ENCODE data around the gene UQCC5. TPM values are rescaled to one million over a fixed set of nuclear protein-coding genes. Genes with fewer than 3 reads are reported as not detected.
A peak's percentile ranks its signal among the peaks of the same experiment; 100 is the strongest.

Gene UQCC5
- total RNA-seq, 1 donor from 2014 or later = 26.2 TPM

- Mint-ChIP-seq H3K4me1 (no peaks in the 10 kb centered on the region), H3K4me3 (no peak overlapping the region), H3K27me3 (ENCODE audit: low read depth) (no peaks in the 10 kb centered on the region), H3K36me3 (ENCODE audit: low read depth) (peaks cover 16% of the 10 kb centered on the region), H3K27ac (ENCODE audit: unreplicated experiment) (no peak overlapping the region), H3K9me3 (no peaks in the 10 kb centered on the region)
- DNase-seq (ENCODE audit: low read depth, low spot score) = no peak
- TF ChIP-seq CTCF (conservative IDR thresholded peaks at IDR 0.05) = no peak
Observed at GRCh38 chr3:52568069-52568468, 31.7 kb downstream of the UQCC5 start.

- H3K9me3 Mint-ChIP-seq = no peaks in the 10 kb centered on the region
- no peak for TF ChIP-seq CTCF (conservative IDR thresholded peaks at IDR 0.05)
- no peaks in the 10 kb centered on the region for H3K27me3 Mint-ChIP-seq (ENCODE audit: low read depth)
- H3K27ac Mint-ChIP-seq (ENCODE audit: unreplicated experiment) = peak overlapping the region; percentile 29
- no peak overlapping the region for H3K4me3 Mint-ChIP-seq
- DNase-seq (ENCODE audit: low read depth, low spot score) = no peak
- H3K36me3 Mint-ChIP-seq (ENCODE audit: low read depth) = peaks cover 19% of the 10 kb centered on the region
- peaks cover 4% of the 10 kb centered on the region for H3K4me1 Mint-ChIP-seq
Observed at GRCh38 chr3:52570076-52570475, 33.7 kb downstream of the UQCC5 start.

GRCh38 chr3:52572221-52572620 lies 35.8 kb downstream of the UQCC5 start:
- TF ChIP-seq CTCF (conservative IDR thresholded peaks at IDR 0.05) = no peak

GRCh38 chr3:52574056-52574965 lies 37.9 kb downstream of the UQCC5 start:
- peaks cover 37% of the 10 kb centered on the region for H3K36me3 Mint-ChIP-seq (ENCODE audit: low read depth)
- no peaks in the 10 kb centered on the region for H3K9me3 Mint-ChIP-seq
- H3K4me3 Mint-ChIP-seq = no peak overlapping the region
- no peak for DNase-seq (ENCODE audit: low read depth, low spot score)
- no peaks in the 10 kb centered on the region for H3K27me3 Mint-ChIP-seq (ENCODE audit: low read depth)
- no peak for TF ChIP-seq CTCF (conservative IDR thresholded peaks at IDR 0.05)
- peaks cover 4% of the 10 kb centered on the region for H3K4me1 Mint-ChIP-seq
- no peak overlapping the region for H3K27ac Mint-ChIP-seq (ENCODE audit: unreplicated experiment)

More at GRCh38 chr3:52572221-52572620, 35.8 kb downstream of the UQCC5 start:
- H3K27ac Mint-ChIP-seq (ENCODE audit: unreplicated experiment) = no peak overlapping the region
- no peak for DNase-seq (ENCODE audit: low read depth, low spot score)
- no peaks in the 10 kb centered on the region for H3K27me3 Mint-ChIP-seq (ENCODE audit: low read depth)
- H3K9me3 Mint-ChIP-seq = no peaks in the 10 kb centered on the region
- peaks cover 25% of the 10 kb centered on the region for H3K36me3 Mint-ChIP-seq (ENCODE audit: low read depth)
- H3K4me1 Mint-ChIP-seq = peaks cover 4% of the 10 kb centered on the region
- H3K4me3 Mint-ChIP-seq = no peak overlapping the region

Other genes starting within 250 kb of the UQCC5 start
- 6.1 and 9.7 TPM in 2 replicates for gene GLYCTK, start 248.8 kb upstream of the UQCC5 start, total RNA-seq
- 2.4 and 3.2 TPM in 2 replicates for gene DNAH1, start 220.3 kb upstream of the UQCC5 start, total RNA-seq
- 123 and 125 TPM in 2 replicates for gene BAP1, start 126.6 kb upstream of the UQCC5 start, total RNA-seq
- 8.5 and 9.9 TPM in 2 replicates for gene PHF7, start 125.9 kb upstream of the UQCC5 start, total RNA-seq
- gene SEMA3G, start 91.5 kb upstream of the UQCC5 start, total RNA-seq = 4.1 and 5.2 TPM in 2 replicates
- gene TNNC1, start 82.6 kb upstream of the UQCC5 start, total RNA-seq = 0.45 TPM in 1 of 2 replicates, not detected in the other
- gene NISCH, start 81.0 kb upstream of the UQCC5 start, total RNA-seq = 161 and 166 TPM in 2 replicates
- 0.11 and 0.16 TPM in 2 replicates for gene STAB1, start 41.3 kb upstream of the UQCC5 start, total RNA-seq
- gene NT5DC2, start 2.7 kb upstream of the UQCC5 start, total RNA-seq = 389 and 392 TPM in 2 replicates
- gene PBRM1, start 149.3 kb downstream of the UQCC5 start, total RNA-seq = 107 and 109 TPM in 2 replicates
- gene GNL3, start 149.4 kb downstream of the UQCC5 start, total RNA-seq = 142 TPM in 2 replicates
- 64.1 and 69.9 TPM in 2 replicates for gene GLT8D1, start 169.2 kb downstream of the UQCC5 start, total RNA-seq
- 101 and 109 TPM in 2 replicates for gene SPCS1, start 169.5 kb downstream of the UQCC5 start, total RNA-seq
- gene NEK4, start 234.3 kb downstream of the UQCC5 start, total RNA-seq = 45.9 and 52.3 TPM in 2 replicates
- not detected in 2 replicates for gene ITIH1, start 241.0 kb downstream of the UQCC5 start, total RNA-seq